ENCODE results near the gene SLMAP. TPM values are rescaled to one million over a fixed set of nuclear protein-coding genes. Genes with fewer than 3 reads are reported as not detected.

The SLMAP gene
- total and polyA plus RNA-seq, 2 of the 13 experiments (the other 11 are each of a cell fraction or from before 2014, with no cell fraction given) = 24.0 to 48.3 TPM

DNA sequence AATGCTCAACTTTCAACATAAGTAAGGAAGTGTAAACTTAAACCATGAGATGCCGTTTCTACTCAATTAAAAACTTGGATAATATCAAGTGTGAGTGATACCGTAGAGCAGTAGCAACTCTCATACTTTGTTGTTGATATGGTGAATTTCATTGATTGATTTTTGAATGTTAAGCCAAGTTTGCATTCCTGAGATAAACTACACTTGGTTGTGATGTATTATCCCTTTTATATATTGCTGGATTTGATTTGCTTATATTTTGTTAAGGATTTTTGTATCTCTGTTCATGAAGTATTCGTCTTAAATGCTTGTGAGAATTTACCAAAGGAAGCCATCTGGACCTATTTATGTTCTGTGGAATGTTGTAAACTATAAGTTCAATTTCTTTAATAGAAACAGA is 21.7 kb downstream of the SLMAP start:
- ChIA-PET POLR2A (no interaction called here), CTCF (ENCODE audit: low intra/inter-chr PET ratio, low total read pairs) (no interaction called here)
- H3K4me1 ChIP-seq (ENCODE audit: insufficient read depth, low read length) = peaks cover 6% of the 10 kb centered on the region
- DNase-seq (ENCODE audit: low spot score) (no peak), FAIRE-seq (no peak), ATAC-seq (no peak)
- H3K4me3 ChIP-seq (replicated peaks in 1 of 3; ENCODE audit: insufficient read depth in 1 of 3, low read depth in 2 of 3, low read length in 3 of 3) = no peak overlapping the region
- BruUV-seq (replicated peaks) = no TSS peak
- no peak overlapping the region for H3K27ac ChIP-seq (ENCODE audit: extremely low read length, insufficient read depth, low read length)
- in situ Hi-C loops (cut with HindIII; ENCODE audit: extremely low pct_ligation_motif_present, low pct_unique_long_range_greater_than_20kb) = no loop called here
- WGBS (ENCODE audit: low lambda C conversion rate) = 96% methylated on average over 3 of the region's 3 CpGs
- no peaks in the 10 kb centered on the region for H3K27me3 ChIP-seq (ENCODE audit: control insufficient read depth in 1 of 2, insufficient read depth in 2 of 2, low read length in 2 of 2)
- TF ChIP-seq POLR2G (IDR thresholded peaks at IDR 0.05; ENCODE audit: low read depth, low read length) (no peak), THYN1 (CRISPR knock-in tag; IDR thresholded peaks at IDR 0.05; ENCODE audit: borderline replicate concordance, low read depth) (no peak), YEATS2 (CRISPR knock-in tag; IDR thresholded peaks at IDR 0.05; ENCODE audit: borderline replicate concordance) (no peak), ZNF570 (CRISPR knock-in tag; IDR thresholded peaks at IDR 0.05; ENCODE audit: borderline replicate concordance) (no peak), ZNF460 (CRISPR knock-in tag; IDR thresholded peaks at IDR 0.05; ENCODE audit: borderline replicate concordance) (no peak), CHD4 (IDR thresholded peaks at IDR 0.05; ENCODE audit: borderline replicate concordance, low read length) (no peak)
- TF ChIP-seq, protein P1, sequence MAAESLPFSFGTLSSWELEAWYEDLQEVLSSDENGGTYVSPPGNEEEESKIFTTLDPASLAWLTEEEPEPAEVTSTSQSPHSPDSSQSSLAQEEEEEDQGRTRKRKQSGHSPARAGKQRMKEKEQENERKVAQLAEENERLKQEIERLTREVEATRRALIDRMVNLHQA (CRISPR knock-in tag; IDR thresholded peaks at IDR 0.05) = no peak
- no peaks in the 10 kb centered on the region; a peak in 2 of 5 replicates for H3K36me3 ChIP-seq (replicated peaks in 1 of 2; ENCODE audit: control insufficient read depth in 1 of 2, insufficient read depth in 2 of 2, low read length in 2 of 2)
- no peak overlapping the region for H3K4me2 ChIP-seq (ENCODE audit: low read depth, low read length)
- intact Hi-C loops (cut with micrococcal nuclease; ENCODE audit: unreplicated experiment) = no loop called here
- H4K20me1 ChIP-seq (ENCODE audit: insufficient read depth, low read length) = no peaks in the 10 kb centered on the region
- no peaks in the 10 kb centered on the region for H3K9me3 ChIP-seq (ENCODE audit: low read length)
- H2AFZ ChIP-seq (ENCODE audit: low read length) = no peak overlapping the region
- H3K9ac ChIP-seq (ENCODE audit: insufficient read depth, low read depth, low read length) = no peak overlapping the region
- peaks cover 77% of the 10 kb centered on the region for H3K79me2 ChIP-seq (ENCODE audit: insufficient read depth, low read length)

DNA sequence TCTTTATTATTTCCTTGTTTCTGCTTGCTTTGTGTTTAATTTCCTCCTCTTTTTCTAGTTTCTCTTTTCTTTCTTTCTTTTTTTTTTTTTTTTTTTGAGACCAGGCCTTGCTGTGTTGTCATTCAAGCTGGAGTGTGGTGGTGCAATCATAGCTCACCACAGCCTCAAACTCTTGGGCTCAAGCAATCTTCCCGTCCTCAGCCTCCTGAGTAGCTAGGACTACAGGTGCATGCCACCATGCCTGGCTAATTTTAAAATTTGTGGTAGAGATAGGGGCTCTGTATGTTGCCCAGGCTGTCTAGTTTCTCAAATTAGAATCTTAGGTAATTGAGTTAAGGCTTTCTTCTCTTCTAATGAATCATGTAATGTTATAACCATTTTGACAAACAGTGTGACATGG is 22.4 kb downstream of the SLMAP start:
- FAIRE-seq (peak; percentile 8), ATAC-seq (no peak), DNase-seq (ENCODE audit: low spot score) (no peak)
- Histone ChIP-seq H3K9ac (ENCODE audit: insufficient read depth, low read depth, low read length) (no peak overlapping the region), H3K9me3 (ENCODE audit: low read length) (no peaks in the 10 kb centered on the region), H3K27ac (ENCODE audit: extremely low read length, insufficient read depth, low read length) (no peak overlapping the region), H4K20me1 (ENCODE audit: insufficient read depth, low read length) (no peaks in the 10 kb centered on the region), H3K36me3 (replicated peaks in 1 of 2; ENCODE audit: control insufficient read depth in 1 of 2, insufficient read depth in 2 of 2, low read length in 2 of 2) (no peaks in the 10 kb centered on the region; a peak in 1 of 5 replicates), H3K79me2 (ENCODE audit: insufficient read depth, low read length) (peaks cover 77% of the 10 kb centered on the region), H3K4me2 (ENCODE audit: low read depth, low read length) (no peak overlapping the region), H3K27me3 (ENCODE audit: control insufficient read depth in 1 of 2, insufficient read depth in 2 of 2, low read length in 2 of 2) (no peaks in the 10 kb centered on the region), H3K4me1 (ENCODE audit: insufficient read depth, low read length) (peaks cover 13% of the 10 kb centered on the region), H3K4me3 (replicated peaks in 1 of 3; ENCODE audit: insufficient read depth in 1 of 3, low read depth in 2 of 3, low read length in 3 of 3) (no peak overlapping the region), H2AFZ (ENCODE audit: low read length) (no peak overlapping the region)
- TF ChIP-seq ZKSCAN5 (CRISPR knock-in tag; IDR thresholded peaks at IDR 0.05) (no peak), CEBPB (IDR thresholded peaks at IDR 0.05; ENCODE audit: borderline replicate concordance, low read depth, low read length) (peak; percentile 20; the same call in 1 of the 2 replicates)
- no TSS peak for BruUV-seq (replicated peaks)
- intact Hi-C loops (cut with micrococcal nuclease; ENCODE audit: unreplicated experiment) = no loop called here
- ChIA-PET POLR2A (no interaction called here), CTCF (ENCODE audit: low intra/inter-chr PET ratio, low total read pairs) (no interaction called here)
- in situ Hi-C loops (cut with HindIII; ENCODE audit: extremely low pct_ligation_motif_present, low pct_unique_long_range_greater_than_20kb) = no loop called here
- 90% methylated on average over 1 of the region's 1 CpG for WGBS (ENCODE audit: low lambda C conversion rate)
